Measurements from ENCODE around the gene TMEM158.

Gene TMEM158

DNA sequence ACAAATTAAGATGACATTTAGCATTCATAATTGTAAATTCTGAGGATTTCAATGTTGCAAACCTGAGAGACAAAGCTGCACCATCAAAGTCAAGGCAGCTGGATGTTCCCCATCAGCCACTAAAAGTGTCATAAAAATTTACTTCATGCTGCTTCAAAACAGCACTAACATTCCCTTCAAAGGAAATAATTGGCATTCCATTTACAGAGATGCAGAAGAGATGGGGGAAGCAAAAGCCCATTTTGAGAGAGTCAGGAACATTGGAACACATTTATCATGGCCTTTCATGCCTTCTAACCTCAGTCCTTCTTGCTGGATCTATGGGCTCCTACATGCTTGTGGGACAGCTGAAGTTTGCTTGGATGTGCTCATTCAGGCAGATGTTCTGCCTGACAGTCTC is 6.4 kb upstream of the TMEM158 start:
- no peak for DNase-seq

DNA sequence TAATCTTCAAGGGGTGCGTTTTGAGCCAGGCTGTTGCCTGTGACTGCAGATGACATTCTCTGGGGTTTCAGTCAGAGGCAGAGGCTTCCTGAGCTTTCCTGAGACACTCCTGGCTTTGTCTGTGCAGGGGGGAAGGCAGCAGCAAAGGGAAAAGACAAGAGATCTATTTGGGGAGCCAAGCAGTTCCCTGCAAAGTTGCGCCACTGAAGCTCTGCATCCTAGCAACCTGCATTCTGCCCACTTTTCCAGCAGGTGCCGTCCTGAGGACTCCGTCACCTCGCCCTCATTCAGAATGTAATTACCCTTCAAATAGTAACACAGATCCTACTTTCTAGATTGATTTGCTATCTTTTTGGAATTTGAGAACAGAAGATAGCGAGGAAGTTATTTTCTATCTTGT is 1.9 kb upstream of the TMEM158 start:
- no peak for DNase-seq

DNA sequence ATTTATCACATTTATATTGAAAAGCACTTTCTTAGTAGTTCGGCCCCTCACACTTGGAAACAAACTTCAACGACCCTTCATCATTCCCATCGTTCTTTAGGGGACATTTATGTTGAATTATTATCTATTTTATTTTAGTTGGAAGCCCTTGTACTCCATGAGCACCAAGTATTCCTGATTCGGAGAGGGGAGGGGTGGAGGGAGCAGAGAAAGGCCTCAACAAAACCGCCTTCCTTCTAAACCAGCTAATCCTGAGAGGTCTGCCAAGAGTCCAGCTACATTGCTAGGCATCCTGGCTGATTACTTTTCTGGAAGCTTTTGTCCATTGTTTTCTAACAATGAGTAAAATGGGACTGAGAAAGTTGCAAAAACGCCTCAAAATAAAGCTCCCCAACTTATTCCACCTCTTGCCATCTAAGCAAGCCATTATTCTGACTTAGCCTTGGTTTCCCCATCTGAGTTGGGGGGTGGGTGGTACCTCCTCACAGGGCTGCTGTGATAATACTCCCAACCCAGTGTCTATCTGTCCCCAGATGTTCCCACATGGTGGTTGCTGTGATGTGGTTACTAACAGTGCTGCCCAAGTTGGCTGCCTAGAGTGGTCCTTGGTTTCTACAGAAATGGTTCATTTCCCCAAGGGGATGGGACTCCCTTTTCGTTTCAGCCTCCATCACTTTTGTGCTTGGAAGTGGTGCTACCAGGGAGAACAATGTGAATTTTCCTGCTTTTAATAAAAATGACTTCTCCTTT is 1.2 kb upstream of the TMEM158 start:
- no peak for DNase-seq

DNA sequence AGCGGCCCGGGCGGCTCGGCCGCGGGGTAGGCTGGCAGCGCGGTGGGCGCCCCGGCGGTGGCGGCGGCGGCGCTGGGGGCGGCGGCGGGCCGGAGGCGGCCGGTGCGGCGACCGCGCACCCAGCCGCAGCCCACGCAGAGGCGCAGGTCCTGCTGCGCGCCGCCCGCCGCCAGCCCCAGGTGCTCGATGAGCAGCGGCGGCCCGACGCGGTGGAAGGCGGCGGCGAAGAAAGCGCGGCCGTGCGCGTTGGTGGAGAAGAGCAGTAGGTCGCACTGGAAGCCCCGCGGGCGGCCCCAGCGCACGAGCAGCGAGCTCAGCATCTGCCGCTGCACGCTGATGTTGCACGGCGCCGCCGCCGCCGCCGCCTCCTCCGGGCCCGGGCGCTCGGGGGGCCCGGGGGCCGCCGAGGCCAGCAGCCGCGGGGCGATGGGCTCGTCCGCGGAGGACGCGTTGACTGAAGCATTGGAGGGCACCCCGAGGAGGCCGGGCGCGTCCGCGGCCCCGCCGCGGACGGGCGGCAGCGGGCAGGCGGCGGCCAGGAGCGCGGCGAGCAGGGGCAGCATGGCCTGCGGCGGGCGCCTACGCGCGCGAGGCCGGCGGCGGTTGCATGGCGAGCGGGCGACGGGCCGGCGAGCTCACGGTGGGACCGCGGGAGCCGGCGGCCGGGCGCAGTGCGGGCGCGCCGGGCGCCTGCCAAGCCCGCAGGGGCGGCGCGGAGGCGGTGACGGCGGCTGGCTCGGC is 452 bp downstream of the TMEM158 start:
- DNase-seq, result no peak

DNA sequence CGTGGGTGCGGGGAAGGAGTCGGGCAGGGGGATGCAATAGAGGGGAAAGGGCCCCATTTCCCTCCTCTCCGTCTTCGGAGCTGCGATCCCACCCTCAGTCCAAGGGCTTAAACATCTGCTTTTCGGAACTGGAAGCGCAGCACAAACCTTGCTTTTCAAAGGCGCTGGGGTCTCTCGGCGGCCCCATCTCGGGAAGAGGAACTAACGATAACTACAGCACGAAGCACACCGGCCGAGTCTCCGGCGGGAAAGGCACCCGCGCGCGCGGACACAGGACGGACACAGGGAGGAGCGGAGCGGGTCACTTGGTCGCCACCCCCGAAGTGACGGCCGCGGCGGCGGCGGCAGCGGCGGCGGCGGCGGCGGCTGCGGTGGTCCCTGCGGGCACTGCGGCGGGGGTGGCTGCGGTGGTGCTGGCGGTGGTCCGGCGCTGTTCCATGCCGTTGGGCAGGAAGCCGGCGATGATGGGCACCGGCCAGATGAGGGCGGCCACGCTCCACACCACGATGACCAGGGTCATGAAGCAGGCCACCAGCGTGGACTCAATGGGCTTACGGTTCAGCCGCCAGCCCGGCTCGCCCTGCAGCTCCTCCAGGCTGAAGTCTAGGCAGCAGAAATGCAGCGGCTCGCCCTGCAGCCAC is 1.1 kb downstream of the TMEM158 start:
- DNase-seq, result no peak

DNA sequence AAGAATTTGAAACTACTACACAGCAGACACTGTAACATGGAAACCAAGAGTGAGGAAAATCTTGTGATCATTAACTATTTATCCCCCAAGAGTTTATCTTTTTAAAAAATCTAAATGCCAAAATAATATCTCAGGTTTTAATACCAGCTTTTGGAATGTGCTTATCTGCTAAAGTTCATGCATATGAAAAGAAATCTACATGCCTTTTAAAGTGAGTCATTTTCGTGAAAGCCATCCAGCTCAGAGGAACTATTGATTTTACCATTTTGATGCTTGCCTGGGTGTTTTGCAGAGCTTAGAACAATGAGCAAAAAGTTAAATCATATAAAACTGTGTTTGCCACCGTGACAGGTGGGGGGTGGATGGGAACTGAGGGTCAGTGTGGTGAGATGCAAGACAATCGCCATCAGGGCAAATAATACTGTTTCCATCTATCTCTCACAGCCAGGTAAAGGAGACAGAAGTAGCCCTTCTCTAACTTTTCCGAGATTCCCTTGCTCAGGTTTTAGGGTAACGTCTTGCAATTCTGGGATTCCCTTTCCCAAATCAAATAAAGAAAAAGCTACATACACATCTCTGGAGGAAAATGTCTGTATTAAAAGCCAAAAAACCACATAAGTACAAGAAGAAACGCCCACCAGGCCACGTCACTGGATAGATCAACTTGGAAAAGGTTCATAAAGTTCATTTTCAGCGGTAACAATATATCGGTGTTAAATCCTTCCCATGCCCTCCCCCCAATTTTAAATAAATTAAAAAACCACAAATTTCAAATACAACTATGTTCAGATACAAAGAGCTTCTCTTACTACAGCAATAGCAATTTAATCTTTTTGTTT is 2.0 kb downstream of the TMEM158 start:
- DNase-seq, result no peak

DNA sequence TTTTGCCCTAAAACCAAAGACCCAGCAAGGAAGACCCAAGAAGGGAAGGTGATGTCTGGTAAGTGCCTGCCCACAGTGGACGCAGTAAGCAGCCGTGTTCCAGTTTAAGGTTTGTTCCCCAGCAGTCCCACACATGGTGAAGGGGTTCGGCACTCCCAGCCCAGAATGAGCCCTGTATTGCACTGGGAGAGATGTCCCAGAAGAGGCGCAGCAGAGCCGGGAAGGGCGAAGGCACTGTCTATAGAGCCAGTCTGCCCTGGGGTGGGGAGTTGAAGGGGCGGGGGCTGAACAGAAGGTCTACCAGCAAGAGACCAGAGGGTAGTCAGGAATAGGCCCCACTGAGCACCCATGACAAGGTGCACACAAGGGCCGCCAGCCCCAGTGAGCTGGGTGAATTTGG is 6.4 kb downstream of the TMEM158 start:
- DNase-seq, result no peak

DNA sequence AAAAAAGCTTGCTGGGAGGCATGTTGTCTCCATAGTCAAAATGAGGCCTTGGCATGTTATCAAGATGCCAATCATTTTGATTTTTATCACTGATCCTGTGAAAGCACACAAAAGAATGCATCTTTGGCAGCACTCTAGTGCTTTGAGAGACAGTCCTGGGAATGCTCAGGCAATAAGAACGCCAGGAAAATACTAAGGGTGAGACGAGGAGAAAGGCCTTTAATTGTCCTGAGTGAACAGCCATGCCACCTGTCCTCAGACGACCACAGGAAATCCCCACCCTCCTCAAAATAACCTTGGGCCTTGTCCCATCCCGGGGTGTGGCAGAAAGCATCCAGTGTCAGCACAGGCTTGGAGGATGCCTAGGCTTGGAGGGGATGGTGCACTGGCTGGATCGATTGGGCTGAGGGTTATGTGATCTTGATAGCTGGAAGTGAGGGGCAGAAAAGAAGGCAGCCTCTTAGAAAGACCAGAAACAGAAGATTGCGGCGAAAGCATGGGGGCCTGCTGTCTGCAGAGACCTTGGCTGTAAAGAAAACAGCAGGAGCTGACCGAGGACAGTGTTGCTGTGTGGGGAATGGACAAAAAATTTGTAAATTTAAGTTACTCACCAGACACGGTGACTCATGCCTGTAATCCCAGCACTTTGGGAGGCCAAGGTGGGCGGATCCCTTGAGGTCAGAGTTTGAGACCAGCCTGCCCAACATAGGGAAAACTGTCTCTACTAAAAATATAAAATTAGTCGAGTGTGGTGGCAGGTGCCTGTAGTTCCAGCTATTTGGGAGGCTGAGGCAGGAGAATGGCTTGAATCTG is 7.3 kb downstream of the TMEM158 start:
- no peak for DNase-seq

DNA sequence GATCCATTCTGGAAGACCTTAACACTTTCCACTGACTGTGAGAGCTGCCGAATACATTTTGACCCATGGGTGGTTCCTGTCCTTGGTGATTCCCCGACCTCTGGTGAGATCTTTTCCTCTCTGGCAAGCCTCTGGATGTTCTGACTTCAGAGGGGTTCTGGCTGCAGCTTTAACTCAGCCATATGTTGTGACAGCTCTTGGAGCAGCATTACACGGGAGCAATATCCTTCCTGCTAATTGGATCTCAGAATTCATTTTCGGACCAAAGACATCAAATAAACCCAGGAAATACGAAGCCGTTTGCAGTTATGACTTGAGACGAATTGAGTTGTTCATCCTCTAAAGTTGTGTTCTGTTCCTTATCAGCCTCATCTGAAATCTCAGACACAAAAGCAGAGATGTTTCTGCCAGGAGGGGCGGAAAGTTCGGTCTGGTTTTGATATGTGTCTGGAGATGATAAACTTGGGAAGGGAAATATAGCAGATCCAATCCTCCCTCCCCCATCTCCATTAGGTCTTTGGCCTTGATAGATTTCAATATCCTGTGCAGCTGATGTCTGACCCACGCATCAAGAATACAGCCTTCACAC is 10.0 kb downstream of the TMEM158 start:
- DNase-seq, result no peak

DNA sequence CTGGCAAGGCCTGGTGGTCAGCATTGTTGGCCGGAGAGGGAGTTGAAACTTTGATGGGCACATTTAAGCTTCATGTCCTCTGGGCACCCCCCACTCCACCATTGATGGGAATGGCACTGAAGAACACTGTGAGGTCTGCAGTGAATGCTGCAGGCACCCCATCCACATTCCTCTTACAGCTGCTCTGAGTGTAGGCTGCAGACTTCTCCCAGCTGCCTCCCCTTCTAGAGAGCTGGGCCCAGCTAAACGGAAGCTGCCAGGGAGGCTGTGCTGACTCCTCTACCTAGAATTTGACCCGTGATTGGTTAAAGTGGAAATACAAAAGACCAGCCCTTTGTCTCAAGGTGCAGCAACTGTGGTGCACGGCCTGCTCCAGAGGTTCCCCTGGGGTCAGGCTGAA is 10.6 kb downstream of the TMEM158 start:
- no peak for DNase-seq

DNA sequence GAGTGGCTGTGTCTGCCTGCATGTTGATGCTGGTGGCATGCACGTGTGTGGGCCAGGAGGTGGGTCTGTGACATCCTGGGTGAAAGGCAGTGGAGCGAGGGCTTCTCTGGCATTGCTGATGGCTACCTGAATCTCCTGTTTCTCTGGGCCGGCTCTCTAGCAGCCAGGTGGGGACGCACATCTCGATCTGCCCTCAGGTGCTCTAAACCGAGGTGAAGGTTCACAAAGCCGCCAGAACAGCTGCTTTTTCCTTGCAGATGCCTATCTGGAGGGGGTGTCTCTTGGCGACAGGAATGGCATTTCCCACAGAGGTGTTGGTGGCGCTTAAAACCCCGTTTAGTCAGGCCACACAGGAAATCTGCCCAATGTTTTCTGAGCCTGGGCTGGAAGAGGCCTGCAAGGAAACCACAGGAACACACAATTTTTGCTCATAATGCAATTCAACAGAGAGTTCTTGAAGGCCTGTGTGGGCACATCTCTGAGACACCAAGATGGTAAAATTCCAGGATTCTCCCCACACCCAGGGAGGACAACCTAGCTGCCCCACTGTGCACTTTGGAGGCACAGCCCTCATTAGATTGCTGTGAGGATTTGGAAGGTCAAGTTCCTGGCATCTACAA is 11.9 kb downstream of the TMEM158 start:
- no peak for DNase-seq

DNA sequence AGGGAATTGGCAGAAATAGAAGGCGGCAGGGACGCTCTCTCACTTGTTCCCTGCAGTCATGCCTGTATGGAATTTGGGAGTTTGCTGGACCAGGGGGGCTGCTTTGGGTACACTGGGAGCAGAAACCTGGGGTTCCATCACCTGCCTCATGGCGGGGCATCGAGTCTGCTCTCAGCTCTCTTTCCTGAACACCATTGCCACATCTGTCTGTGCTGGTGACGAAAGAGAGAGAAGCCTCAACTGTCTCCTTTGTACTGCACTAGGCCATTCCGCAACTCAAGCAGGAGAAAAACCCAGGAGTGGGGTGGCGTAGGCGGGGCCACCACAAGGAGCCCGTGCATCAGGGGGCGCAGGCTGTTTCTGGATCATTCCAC is 14.0 kb downstream of the TMEM158 start:
- no peak for DNase-seq

DNA sequence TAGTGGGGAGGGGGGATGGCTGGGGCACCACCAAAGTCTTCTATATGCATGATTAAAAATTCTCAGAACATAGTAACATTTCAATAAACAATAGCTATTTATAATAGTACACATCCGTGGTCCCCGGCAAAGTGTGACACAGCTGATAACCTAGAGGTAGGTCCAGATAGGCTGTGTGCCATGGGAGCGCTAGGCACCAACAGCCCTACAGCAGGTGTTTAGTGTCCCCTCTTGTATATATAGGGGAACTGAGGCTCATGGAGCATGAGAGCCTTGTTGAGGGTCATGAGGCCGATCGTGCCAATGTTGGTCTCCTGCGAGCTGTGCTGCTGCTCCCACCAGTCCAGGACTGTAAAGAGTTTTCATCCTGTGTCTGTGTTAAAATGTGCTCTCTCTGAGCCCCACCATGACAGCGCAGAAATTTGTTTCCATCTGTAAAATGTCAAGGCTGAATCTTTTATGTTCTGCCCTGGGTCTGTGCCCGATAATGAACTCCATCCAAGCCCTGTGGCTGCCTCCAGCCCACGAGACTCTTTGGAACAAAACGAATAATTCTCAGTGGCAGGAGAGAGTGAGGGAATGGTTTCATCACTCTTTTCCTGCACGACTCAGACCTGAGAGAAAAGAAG is 14.5 kb downstream of the TMEM158 start:
- no peak for DNase-seq

DNA sequence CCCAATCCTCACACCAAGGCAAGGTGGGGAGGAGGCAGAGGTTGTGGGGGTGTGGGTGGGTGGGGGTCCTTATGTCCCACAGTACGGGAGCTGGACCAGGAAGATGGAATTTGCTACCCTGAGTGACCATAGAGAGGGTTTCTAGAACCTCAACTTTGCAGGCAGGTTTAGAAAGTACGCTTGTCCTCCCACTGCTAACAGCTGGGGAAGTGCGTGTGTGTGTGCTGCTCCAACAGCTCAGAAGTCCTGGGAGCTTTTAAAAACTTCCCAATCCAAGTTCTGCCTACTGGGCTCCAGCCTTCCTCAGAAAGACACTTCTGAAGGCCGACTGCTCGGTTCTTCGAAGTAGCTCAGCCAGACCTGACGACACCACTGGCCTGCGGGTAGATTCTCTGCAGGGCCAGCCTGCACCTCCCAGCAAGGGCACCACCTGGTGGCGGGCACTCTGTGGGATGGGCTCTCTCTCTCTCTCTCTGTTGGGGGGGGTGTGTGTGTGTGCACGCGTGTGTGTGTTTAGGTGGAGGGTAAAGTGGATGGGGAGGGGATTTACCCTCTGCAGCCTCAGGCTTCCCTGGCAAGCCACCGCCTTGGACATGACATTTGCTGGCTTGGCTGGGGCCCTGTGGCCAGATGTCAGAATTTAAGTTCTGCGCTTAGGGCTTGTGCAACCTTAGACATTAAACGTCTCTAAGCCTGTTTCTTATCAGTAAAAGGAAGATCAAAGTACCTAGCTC is 15.6 kb downstream of the TMEM158 start:
- DNase-seq, result no peak

DNA sequence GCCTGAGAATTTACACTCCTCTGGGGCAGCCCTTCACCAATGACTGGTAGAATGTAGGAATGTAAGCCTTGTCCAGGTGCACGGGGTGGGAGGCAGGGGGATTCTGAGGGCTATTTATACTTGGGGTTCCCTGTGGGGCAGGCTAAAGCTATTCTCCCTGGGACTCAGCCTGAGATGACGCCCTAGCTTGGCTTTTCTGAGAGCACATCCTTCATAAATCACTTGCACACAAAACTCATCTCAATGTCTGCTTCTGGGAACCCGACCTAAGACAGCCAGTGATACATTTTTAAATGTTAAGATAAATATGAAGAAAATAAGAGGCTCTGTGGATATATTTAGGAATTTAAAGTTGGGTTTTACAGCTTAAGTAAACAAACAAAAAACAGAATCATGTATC is 16.6 kb downstream of the TMEM158 start:
- DNase-seq, result no peak

DNA sequence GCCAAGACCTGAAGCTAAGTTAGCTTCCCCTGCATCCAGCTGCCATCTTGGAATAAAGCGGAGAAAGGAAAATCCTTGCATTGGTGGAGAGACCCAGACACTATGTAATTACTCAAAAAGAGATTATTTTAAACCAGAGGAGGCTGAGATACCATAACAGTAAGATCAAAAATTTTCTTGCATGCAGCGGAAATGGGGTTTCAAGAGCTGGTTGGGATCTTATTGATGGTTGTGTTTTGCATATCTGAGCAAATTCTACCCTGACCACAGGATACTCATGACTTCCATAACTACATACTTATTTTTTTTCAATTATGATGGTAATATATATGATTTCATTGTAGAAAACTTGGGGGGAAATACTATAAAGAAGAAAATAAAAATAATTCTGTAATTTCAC is 17.5 kb downstream of the TMEM158 start:
- no peak for DNase-seq

DNA sequence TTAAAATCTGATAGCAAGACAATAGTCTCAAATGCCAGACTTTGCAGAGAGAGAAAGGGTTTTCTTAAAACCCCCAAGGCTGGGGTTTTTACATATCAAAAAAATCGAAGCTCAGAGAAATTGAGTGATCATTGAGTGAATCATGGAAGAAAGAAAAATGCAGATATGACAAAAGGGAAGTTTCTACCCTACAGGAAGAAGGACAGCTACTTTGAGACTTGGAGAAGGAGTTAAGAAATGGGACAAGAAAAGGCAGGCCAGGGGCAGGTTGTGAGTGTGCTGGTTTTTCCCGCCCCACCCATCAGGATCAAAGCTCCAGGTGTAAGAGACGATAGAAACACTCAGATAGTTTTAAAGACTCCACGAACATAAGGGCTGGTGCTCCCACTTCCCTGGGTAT is 18.6 kb downstream of the TMEM158 start:
- DNase-seq, result no peak

DNA sequence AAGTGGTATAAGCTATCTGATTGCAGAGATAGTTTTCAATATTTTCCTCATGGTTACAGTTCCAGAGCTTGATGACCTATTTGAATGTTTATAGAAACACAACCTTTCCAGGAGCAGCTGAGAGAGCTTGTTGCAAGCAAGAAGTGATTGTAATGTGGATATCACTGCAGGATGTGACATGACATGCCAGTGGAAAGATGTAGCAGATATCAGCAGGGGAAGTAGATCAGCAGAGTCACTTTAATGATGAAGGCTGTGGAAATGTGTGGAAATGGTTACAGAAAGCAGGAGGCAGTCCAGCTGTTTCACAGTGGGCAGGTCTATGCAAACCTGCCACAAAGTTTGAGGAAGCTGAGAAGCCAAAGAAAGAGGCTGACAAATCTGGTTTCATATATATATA is 21.0 kb downstream of the TMEM158 start:
- DNase-seq, result no peak

DNA sequence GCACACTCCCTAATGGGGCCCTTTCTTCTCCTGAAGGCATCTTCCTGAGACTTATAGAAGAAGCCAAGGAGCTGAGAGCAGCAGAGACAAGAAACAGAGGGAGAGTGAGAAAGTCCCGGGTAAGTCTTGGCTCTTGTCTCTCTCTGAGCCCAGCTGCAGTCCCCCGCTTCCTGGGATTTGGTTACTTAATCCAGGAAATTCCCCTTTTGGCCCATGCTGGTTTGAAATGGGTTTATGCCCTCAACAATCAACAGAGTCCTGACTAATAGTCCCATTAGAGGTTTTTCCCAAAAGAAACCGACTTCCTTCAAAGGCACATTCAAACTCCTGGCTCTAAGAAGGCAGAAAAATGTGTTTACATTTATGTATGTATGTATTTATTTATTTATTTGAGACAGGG is 22.0 kb downstream of the TMEM158 start:
- DNase-seq, result no peak

Data from NCI-H1048 (cell line).